Measurements from ENCODE around the gene AOX1. TPM values are rescaled to one million over a fixed set of nuclear protein-coding genes. Genes with fewer than 3 reads are reported as not detected.
"Not testable (repeated sequence)": the region's sequence is repeated elsewhere in the genome, so short reads cannot be mapped to it uniquely, and the experiment has no call there.

Gene AOX1
- total RNA-seq, 2 experiments from 2014 or later = 0.08 TPM; not detected in 1

GRCh38 chr2:200604571-200605255, 18.9 kb downstream of the AOX1 start:
- peaks cover 12% of the 10 kb centered on the region for H3K27me3 Mint-ChIP-seq (ENCODE audit: low read depth)
- POLR2A ChIA-PET = no interaction called here
- ATAC-seq = no peak
- no peaks in the 10 kb centered on the region for H3K36me3 Mint-ChIP-seq (ENCODE audit: low read depth)
- no peak for DNase-seq
- H3K4me1 Mint-ChIP-seq (ENCODE audit: low read depth) = no peaks in the 10 kb centered on the region
- no peaks in the 10 kb centered on the region for H3K9me3 Mint-ChIP-seq (ENCODE audit: insufficient read depth)
- no peak overlapping the region for H3K27ac Mint-ChIP-seq
- CTCF ChIA-PET = no interaction called here
- H3K4me3 Mint-ChIP-seq = no peak overlapping the region

- DNase-seq (no peak), ATAC-seq (no peak)
- no peaks in the 10 kb centered on the region for H3K36me3 Mint-ChIP-seq (ENCODE audit: low read depth)
- H3K27ac Mint-ChIP-seq = no peak overlapping the region
- CTCF ChIA-PET = no interaction called here
- peaks cover 12% of the 10 kb centered on the region for H3K27me3 Mint-ChIP-seq (ENCODE audit: low read depth)
- POLR2A ChIA-PET = no interaction called here
- no peaks in the 10 kb centered on the region for H3K9me3 Mint-ChIP-seq (ENCODE audit: insufficient read depth)
- H3K4me3 Mint-ChIP-seq = no peak overlapping the region
- no peaks in the 10 kb centered on the region for H3K4me1 Mint-ChIP-seq (ENCODE audit: low read depth)
Measured at GRCh38 chr2:200608341-200609027, 22.7 kb downstream of the AOX1 start.

- H3K36me3 Mint-ChIP-seq (ENCODE audit: low read depth) = no peaks in the 10 kb centered on the region
- no peak overlapping the region for H3K27ac Mint-ChIP-seq
- no peaks in the 10 kb centered on the region for H3K9me3 Mint-ChIP-seq (ENCODE audit: insufficient read depth)
- ChIA-PET POLR2A (no interaction called here), CTCF (no interaction called here)
- no peak for DNase-seq
- H3K4me3 Mint-ChIP-seq = no peak overlapping the region
- no peaks in the 10 kb centered on the region for H3K4me1 Mint-ChIP-seq (ENCODE audit: low read depth)
- peaks cover 14% of the 10 kb centered on the region for H3K27me3 Mint-ChIP-seq (ENCODE audit: low read depth)
- ATAC-seq = no peak
Measured at GRCh38 chr2:200609028-200609614, 23.3 kb downstream of the AOX1 start.

GRCh38 chr2:200610217-200610616, 24.4 kb downstream of the AOX1 start:
- H3K36me3 Mint-ChIP-seq (ENCODE audit: low read depth); POLR2A ChIA-PET; CTCF ChIA-PET; H3K9me3 Mint-ChIP-seq (ENCODE audit: insufficient read depth); H3K27ac Mint-ChIP-seq; H3K4me1 Mint-ChIP-seq (ENCODE audit: low read depth); ATAC-seq; H3K4me3 Mint-ChIP-seq; DNase-seq: not testable (repeated sequence)
- peaks cover 14% of the 10 kb centered on the region for H3K27me3 Mint-ChIP-seq (ENCODE audit: low read depth)

GRCh38 chr2:200613692-200614091, 27.9 kb downstream of the AOX1 start:
- ATAC-seq (no peak), DNase-seq (no peak)
- Mint-ChIP-seq H3K4me3 (no peak overlapping the region), H3K27me3 (ENCODE audit: low read depth) (peaks cover 11% of the 10 kb centered on the region), H3K4me1 (ENCODE audit: low read depth) (peaks cover 12% of the 10 kb centered on the region), H3K27ac (no peak overlapping the region), H3K9me3 (ENCODE audit: insufficient read depth) (no peaks in the 10 kb centered on the region), H3K36me3 (ENCODE audit: low read depth) (no peaks in the 10 kb centered on the region)
- POLR2A ChIA-PET = interaction anchor here (0.6 kb wide), 1 partner anchor 84 kb away, joined by 3 read pairs; no protein-coding TSS in a partner anchor
- CTCF ChIA-PET = interaction anchor here (1.0 kb wide), 1 partner anchor 100 kb away, joined by 3 read pairs; no protein-coding TSS in a partner anchor

GRCh38 chr2:200614249-200614648, 28.4 kb downstream of the AOX1 start:
- ChIA-PET POLR2A (interaction anchor here (0.6 kb wide), 1 partner anchor 84 kb away, joined by 3 read pairs; no protein-coding TSS in a partner anchor), CTCF (interaction anchor here (2.0 kb wide), 1 partner anchor 99 kb away, joined by 6 read pairs; no protein-coding TSS in a partner anchor)
- H3K27ac Mint-ChIP-seq = no peak overlapping the region
- H3K36me3 Mint-ChIP-seq (ENCODE audit: low read depth) = no peaks in the 10 kb centered on the region
- H3K27me3 Mint-ChIP-seq (ENCODE audit: low read depth) = peaks cover 9% of the 10 kb centered on the region
- H3K9me3 Mint-ChIP-seq (ENCODE audit: insufficient read depth) = no peaks in the 10 kb centered on the region
- DNase-seq = no peak
- no peak overlapping the region for H3K4me3 Mint-ChIP-seq
- H3K4me1 Mint-ChIP-seq (ENCODE audit: low read depth) = peaks cover 12% of the 10 kb centered on the region
- no peak for ATAC-seq

- DNase-seq (no peak), ATAC-seq (no peak)
- H3K4me3 Mint-ChIP-seq = no peak overlapping the region
- POLR2A ChIA-PET = interaction anchor here (0.6 kb wide), 1 partner anchor 147 kb away, joined by 3 read pairs; no protein-coding TSS in a partner anchor
- H3K27ac Mint-ChIP-seq = no peak overlapping the region
- H3K4me1 Mint-ChIP-seq (ENCODE audit: low read depth) = peaks cover 12% of the 10 kb centered on the region
- H3K27me3 Mint-ChIP-seq (ENCODE audit: low read depth) = peaks cover 6% of the 10 kb centered on the region
- CTCF ChIA-PET = interaction anchor here (2.0 kb wide), 1 partner anchor 98 kb away, joined by 6 read pairs; no protein-coding TSS in a partner anchor
- no peaks in the 10 kb centered on the region for H3K36me3 Mint-ChIP-seq (ENCODE audit: low read depth)
- no peaks in the 10 kb centered on the region for H3K9me3 Mint-ChIP-seq (ENCODE audit: insufficient read depth)
Measured at GRCh38 chr2:200615247-200615646, 29.4 kb downstream of the AOX1 start.

- ChIA-PET CTCF (interaction anchor here (1.0 to 2.0 kb wide), 2 partner anchors 83 to 97 kb away, joined by 3 to 6 read pairs; no protein-coding TSS in a partner anchor), POLR2A (no interaction called here)
- DNase-seq (no peak), ATAC-seq (no peak)
- Mint-ChIP-seq H3K9me3 (ENCODE audit: insufficient read depth) (no peaks in the 10 kb centered on the region), H3K27ac (no peak overlapping the region), H3K4me1 (ENCODE audit: low read depth) (peaks cover 12% of the 10 kb centered on the region), H3K4me3 (no peak overlapping the region), H3K36me3 (ENCODE audit: low read depth) (no peaks in the 10 kb centered on the region), H3K27me3 (ENCODE audit: low read depth) (peaks cover 6% of the 10 kb centered on the region)
Measured at GRCh38 chr2:200616193-200616592, 30.4 kb downstream of the AOX1 start.

GRCh38 chr2:200616656-200617055, 30.8 kb downstream of the AOX1 start:
- POLR2A ChIA-PET = no interaction called here
- CTCF ChIA-PET = interaction anchor here (1.0 to 1.1 kb wide), 2 partner anchors 9 to 83 kb away, joined by 3 read pairs; no protein-coding TSS in a partner anchor
- H3K27me3 Mint-ChIP-seq (ENCODE audit: low read depth) = peaks cover 6% of the 10 kb centered on the region
- H3K27ac Mint-ChIP-seq = no peak overlapping the region
- no peak for ATAC-seq
- no peaks in the 10 kb centered on the region for H3K36me3 Mint-ChIP-seq (ENCODE audit: low read depth)
- peaks cover 12% of the 10 kb centered on the region for H3K4me1 Mint-ChIP-seq (ENCODE audit: low read depth)
- no peak for DNase-seq
- no peaks in the 10 kb centered on the region for H3K9me3 Mint-ChIP-seq (ENCODE audit: insufficient read depth)
- no peak overlapping the region for H3K4me3 Mint-ChIP-seq

GRCh38 chr2:200617156-200618053, 31.6 kb downstream of the AOX1 start:
- Mint-ChIP-seq H3K36me3 (ENCODE audit: low read depth) (no peaks in the 10 kb centered on the region), H3K27ac (no peak overlapping the region), H3K9me3 (ENCODE audit: insufficient read depth) (no peaks in the 10 kb centered on the region), H3K4me3 (no peak overlapping the region), H3K27me3 (ENCODE audit: low read depth) (peaks cover 6% of the 10 kb centered on the region), H3K4me1 (ENCODE audit: low read depth) (peaks cover 12% of the 10 kb centered on the region)
- POLR2A ChIA-PET = interaction anchor here (0.7 kb wide), 1 partner anchor 15 kb away, joined by 3 read pairs; no protein-coding TSS in a partner anchor
- ATAC-seq (no peak), DNase-seq (no peak)
- CTCF ChIA-PET = interaction anchor here (1.0 to 1.1 kb wide), 3 partner anchors 8 to 134 kb away, joined by 3 read pairs; no protein-coding TSS in a partner anchor

GRCh38 chr2:200618054-200618419, 32.2 kb downstream of the AOX1 start:
- ChIA-PET CTCF (interaction anchor here (1.0 kb wide), 1 partner anchor 134 kb away, joined by 3 read pairs; no protein-coding TSS in a partner anchor), POLR2A (interaction anchor here (0.7 kb wide), 1 partner anchor 16 kb away, joined by 3 read pairs; no protein-coding TSS in a partner anchor)
- DNase-seq (no peak), ATAC-seq (no peak)
- no peaks in the 10 kb centered on the region for H3K9me3 Mint-ChIP-seq (ENCODE audit: insufficient read depth)
- H3K27me3 Mint-ChIP-seq (ENCODE audit: low read depth) = peaks cover 6% of the 10 kb centered on the region
- no peaks in the 10 kb centered on the region for H3K36me3 Mint-ChIP-seq (ENCODE audit: low read depth)
- peaks cover 12% of the 10 kb centered on the region for H3K4me1 Mint-ChIP-seq (ENCODE audit: low read depth)
- no peak overlapping the region for H3K4me3 Mint-ChIP-seq
- H3K27ac Mint-ChIP-seq = no peak overlapping the region

Measured in activated CD8-positive, alpha-beta T cell treated with anti-CD3 and anti-CD28 coated beads, Interleukin-2, amount 10 ng/mL, durations not matched to agents 7 days and 5 days (primary cell).